Activated naive CD8-positive, alpha-beta T cell treated with anti-CD3 and anti-CD28 coated beads, Interleukin-2, amount 10 ng/mL, durations not matched to agents 7 days and 5 days (primary cell): Measurements from ENCODE around the gene VHLL. TPM values are rescaled to one million over a fixed set of nuclear protein-coding genes. Genes with fewer than 3 reads are reported as not detected.
"Not testable (repeated sequence)": the region's sequence is repeated elsewhere in the genome, so short reads cannot be mapped to it uniquely, and the experiment has no call there.

ENCODE experiments used
- ATAC-seq: fragments of 150-1000 bp; cut with Tn5 transposase; one replicate; pipeline ENCODE4 v1.10.0; 2021; ENCODE audit warnings: low read depth, moderate library complexity
- POLR2A ChIA-PET: fragments of 350-600 bp; sonication (Branson Sonifier 250); formaldehyde crosslinking; loops from one replicate; lab custom pipeline; 2021; ENCODE audit warnings: antibody characterized with exemption; lab: Charles Lee
- DNase-seq: peaks from one replicate; pipeline ENCODE4 v3.0.0; 2021
- H3K27ac Mint-ChIP-seq: one replicate; pipeline ENCODE4 v1.8.0; 2022; ENCODE audit warnings: mild to moderate bottlenecking, mixed read lengths
- H3K27me3 Mint-ChIP-seq: one replicate; pipeline ENCODE4 v1.8.0; 2022; ENCODE audit warnings: mild to moderate bottlenecking, moderate library complexity, mixed read lengths
- H3K36me3 Mint-ChIP-seq: one replicate; pipeline ENCODE4 v1.8.0; 2021; ENCODE audit warnings: mild to moderate bottlenecking, mixed read lengths
- H3K4me1 Mint-ChIP-seq: one replicate; pipeline ENCODE4 v1.8.0; 2021; ENCODE audit warnings: mixed read lengths
- H3K4me3 Mint-ChIP-seq: one replicate; pipeline ENCODE4 v1.8.0; 2022; ENCODE audit warnings: mild to moderate bottlenecking, moderate library complexity, mixed read lengths
- H3K9me3 Mint-ChIP-seq: one replicate; pipeline ENCODE4 v1.8.0; 2021; ENCODE audit warnings: mixed read lengths
- total RNA-seq, 2 experiments: library from RNA; stranded (reverse); gene quantifications; one replicate each; pipeline ENCODE4 v1.2.3, GENCODE V29; 2021

The VHLL gene
- not detected for total RNA-seq

GRCh38 chr1:156298852-156299357 is at the start of gene VHLL:
Gene VHLL, minus strand, starts transcription at chr1:156299307. Its CDS starts 118 bp downstream, at chr1:156299189.
- Mint-ChIP-seq H3K9me3 (no peaks in the 10 kb centered on the region), H3K27ac (no peak within 1 kb of the TSS), H3K4me1 (peaks cover 10% of the 10 kb centered on the region), H3K4me3 (no peak within 1 kb of the TSS), H3K36me3 (no peaks in the 10 kb centered on the region), H3K27me3 (no peaks in the 10 kb centered on the region)
- no peak for DNase-seq
- ATAC-seq = no peak
- POLR2A ChIA-PET = no interaction called here

DNA sequence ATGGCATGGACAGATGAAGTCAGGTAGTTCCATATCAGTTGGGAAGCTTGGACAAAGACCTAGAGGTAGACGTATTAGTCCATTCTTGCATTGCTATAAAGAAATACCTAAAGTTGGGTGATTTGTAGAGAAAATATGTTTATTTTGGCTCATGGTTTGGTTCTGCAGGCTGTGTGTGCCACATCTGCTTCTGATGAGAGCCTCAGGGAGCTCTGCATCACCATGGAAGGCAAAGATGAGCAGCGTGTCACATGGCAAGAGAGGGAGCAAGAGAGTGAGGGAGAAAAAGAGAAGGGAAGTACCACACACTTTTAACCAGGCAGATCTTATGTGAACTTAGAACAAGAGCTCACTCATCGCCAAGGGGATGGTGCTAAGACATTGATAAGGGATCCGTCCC is 48.2 kb upstream of the VHLL start:
- no peak overlapping the region for H3K4me3 Mint-ChIP-seq
- POLR2A ChIA-PET = interaction anchor here (0.6 kb wide), 3 partner anchors 10 to 174 kb away, joined by 3 to 5 read pairs (median 5); partner anchors contain the start of gene CCT3
- H3K27me3 Mint-ChIP-seq = peaks cover 36% of the 10 kb centered on the region
- DNase-seq (no peak), ATAC-seq (no peak)
- H3K27ac Mint-ChIP-seq = no peak overlapping the region
- peaks cover 3% of the 10 kb centered on the region for H3K4me1 Mint-ChIP-seq
- no peaks in the 10 kb centered on the region for H3K9me3 Mint-ChIP-seq
- H3K36me3 Mint-ChIP-seq = no peaks in the 10 kb centered on the region

DNA sequence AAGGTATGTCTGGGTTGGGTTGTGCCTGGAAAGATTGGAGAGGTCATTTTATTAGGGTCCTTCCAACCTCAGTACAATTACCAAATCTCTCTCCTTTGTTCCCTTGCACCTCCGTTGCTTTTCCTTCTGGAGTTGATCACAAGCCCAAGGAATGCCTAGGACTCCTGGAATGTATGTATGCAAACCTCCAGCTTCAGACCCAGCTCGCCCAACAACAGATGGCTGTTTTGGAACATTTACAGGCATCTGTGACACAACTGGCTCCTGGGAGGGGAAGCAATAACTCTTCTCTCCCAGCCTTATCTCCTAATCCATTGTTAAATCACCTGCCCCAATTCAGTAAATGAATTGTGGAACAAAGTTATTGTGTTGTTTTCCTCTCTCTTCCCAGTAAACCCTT is 47.5 kb upstream of the VHLL start:
- POLR2A ChIA-PET = interaction anchor here (0.6 kb wide), 1 partner anchor 9 kb away, joined by 3 read pairs; the partner anchor contains the start of gene CCT3
- ATAC-seq (no peak), DNase-seq (no peak)
- no peaks in the 10 kb centered on the region for H3K9me3 Mint-ChIP-seq
- peaks cover 36% of the 10 kb centered on the region for H3K27me3 Mint-ChIP-seq
- no peak overlapping the region for H3K4me3 Mint-ChIP-seq
- H3K4me1 Mint-ChIP-seq = peaks cover 3% of the 10 kb centered on the region
- H3K36me3 Mint-ChIP-seq = no peaks in the 10 kb centered on the region
- H3K27ac Mint-ChIP-seq = no peak overlapping the region

DNA sequence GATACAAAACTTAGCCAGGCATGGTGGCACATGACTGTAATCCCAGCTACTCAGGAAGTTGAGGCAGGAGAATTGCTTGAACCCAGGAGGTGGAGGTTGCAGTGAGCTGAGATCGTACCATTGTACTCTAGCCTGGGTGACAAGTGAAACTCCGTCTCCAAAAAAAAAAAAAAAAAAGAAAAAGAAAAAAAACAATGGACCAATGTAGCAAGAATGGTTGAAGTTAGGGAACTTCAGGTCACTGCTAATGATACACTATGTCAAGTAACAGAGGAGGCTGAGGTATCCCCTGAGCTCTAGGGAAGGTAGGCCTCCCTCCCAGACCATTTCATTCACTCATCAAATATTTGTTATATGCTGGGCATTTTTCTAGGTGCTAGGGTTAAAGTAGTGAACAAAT is 46.9 kb upstream of the VHLL start:
- not testable (repeated sequence) for H3K27ac Mint-ChIP-seq, H3K4me1 Mint-ChIP-seq, ATAC-seq, H3K4me3 Mint-ChIP-seq, DNase-seq, H3K36me3 Mint-ChIP-seq, H3K9me3 Mint-ChIP-seq
- peaks cover 36% of the 10 kb centered on the region for H3K27me3 Mint-ChIP-seq
- POLR2A ChIA-PET = interaction anchor here (0.7 kb wide), 2 partner anchors 98 to 279 kb away, joined by 3 to 4 read pairs; no protein-coding TSS in a partner anchor

GRCh38 chr1:156344409-156344808 is 45.3 kb upstream of the VHLL start:
- ATAC-seq (no peak), DNase-seq (no peak)
- Mint-ChIP-seq H3K27ac (no peak overlapping the region), H3K27me3 (peaks cover 30% of the 10 kb centered on the region), H3K36me3 (no peaks in the 10 kb centered on the region), H3K4me3 (no peak overlapping the region), H3K9me3 (no peaks in the 10 kb centered on the region), H3K4me1 (no peaks in the 10 kb centered on the region)
- POLR2A ChIA-PET = no interaction called here

GRCh38 chr1:156342166-156342955 is 43.3 kb upstream of the VHLL start:
- H3K27ac Mint-ChIP-seq = no peak overlapping the region
- H3K9me3 Mint-ChIP-seq = no peaks in the 10 kb centered on the region
- peaks cover 6% of the 10 kb centered on the region for H3K4me1 Mint-ChIP-seq
- no peak overlapping the region for H3K4me3 Mint-ChIP-seq
- peaks cover 16% of the 10 kb centered on the region for H3K27me3 Mint-ChIP-seq
- no peak for ATAC-seq
- no peak for DNase-seq
- POLR2A ChIA-PET = no interaction called here
- H3K36me3 Mint-ChIP-seq = no peaks in the 10 kb centered on the region

- Mint-ChIP-seq H3K4me1 (peaks cover 29% of the 10 kb centered on the region), H3K4me3 (peak within 1 kb of the TSS; percentile 98), H3K36me3 (peaks cover 12% of the 10 kb centered on the region), H3K27me3 (no peaks in the 10 kb centered on the region), H3K9me3 (no peaks in the 10 kb centered on the region), H3K27ac (peak within 1 kb of the TSS; percentile 96)
- POLR2A ChIA-PET = interaction anchor here (1.0 to 1.6 kb wide), 2 partner anchors 8 to 43 kb away, joined by 3 to 4 read pairs; partner anchors contain the start of gene GLMP
- peak; percentile 93 for ATAC-seq
- peak; percentile 99 for DNase-seq
Observed at GRCh38 chr1:156338180-156338976, 39.3 kb upstream of the VHLL start, which contains the start of the genes CCT3 and TSACC. Gene CCT3, minus strand, starts transcription at chr1:156338292. Its CDS starts 108 bp downstream, at chr1:156338184. Gene TSACC, plus strand, starts transcription at chr1:156338526. Its CDS starts 1,232 bp downstream, at chr1:156339758.

GRCh38 chr1:156337888-156338179 is 38.7 kb upstream of the VHLL start:
- Mint-ChIP-seq H3K27ac (peak overlapping the region; percentile 96), H3K4me3 (peak overlapping the region; percentile 98), H3K36me3 (peaks cover 13% of the 10 kb centered on the region), H3K27me3 (no peaks in the 10 kb centered on the region), H3K9me3 (no peaks in the 10 kb centered on the region), H3K4me1 (peaks cover 29% of the 10 kb centered on the region)
- no peak for ATAC-seq
- POLR2A ChIA-PET = interaction anchor here (1.0 to 1.6 kb wide), 2 partner anchors 9 to 42 kb away, joined by 3 to 4 read pairs; partner anchors contain the start of gene GLMP
- no peak for DNase-seq

GRCh38 chr1:156337052-156337887 is 38.2 kb upstream of the VHLL start:
- Mint-ChIP-seq H3K4me1 (peaks cover 29% of the 10 kb centered on the region), H3K36me3 (peaks cover 15% of the 10 kb centered on the region), H3K27ac (peak overlapping the region; percentile 96), H3K4me3 (peak overlapping the region; percentile 98), H3K9me3 (no peaks in the 10 kb centered on the region), H3K27me3 (no peaks in the 10 kb centered on the region)
- POLR2A ChIA-PET = interaction anchor here (0.6 to 1.6 kb wide), 3 partner anchors 10 to 74 kb away, joined by 3 to 4 read pairs (median 4); partner anchors contain the start of gene GLMP
- no peak for ATAC-seq
- DNase-seq = no peak

DNA sequence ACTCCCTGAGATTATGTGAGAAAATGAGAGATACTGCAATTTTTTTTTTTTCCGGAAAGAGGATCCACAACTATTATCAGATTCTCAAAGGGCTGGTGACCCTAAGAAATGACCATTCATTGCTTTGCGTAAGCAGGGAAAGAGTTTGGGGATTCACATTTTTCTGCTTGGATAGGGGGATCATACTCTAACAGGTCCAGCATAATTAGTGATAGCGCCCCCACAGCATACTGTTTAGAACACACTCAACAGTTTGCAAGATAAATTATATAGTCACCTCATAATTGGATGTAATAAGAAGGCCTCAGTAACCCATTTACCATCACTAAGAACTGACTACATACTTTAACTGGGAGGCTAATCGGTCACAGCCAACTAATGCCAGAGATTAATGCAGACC is 37.1 kb upstream of the VHLL start:
- DNase-seq (no peak), ATAC-seq (no peak)
- POLR2A ChIA-PET = no interaction called here
- Mint-ChIP-seq H3K4me3 (peak overlapping the region; percentile 98), H3K27me3 (no peaks in the 10 kb centered on the region), H3K9me3 (no peaks in the 10 kb centered on the region), H3K27ac (peak overlapping the region; percentile 60), H3K4me1 (peaks cover 29% of the 10 kb centered on the region), H3K36me3 (peaks cover 17% of the 10 kb centered on the region)

DNA sequence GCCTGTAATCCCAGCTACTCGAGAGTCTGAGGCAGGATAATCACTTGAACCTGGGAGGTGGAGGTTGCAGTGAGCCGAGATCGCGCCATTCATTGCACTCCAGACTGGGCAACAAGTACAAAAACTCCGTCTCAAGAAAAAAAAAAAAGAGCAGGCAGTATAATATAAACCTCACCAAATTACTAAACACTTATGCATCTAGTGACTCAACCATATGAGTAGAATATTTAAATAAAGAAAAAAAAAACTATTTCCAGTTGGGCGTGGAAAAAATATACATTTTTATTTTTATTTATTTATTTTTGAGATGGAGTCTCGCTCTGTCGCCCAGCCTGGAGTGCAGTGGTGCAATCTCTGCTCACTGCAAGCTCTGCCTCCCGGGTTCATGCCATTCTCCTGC is 24.1 kb upstream of the VHLL start:
- H3K27me3 Mint-ChIP-seq, H3K4me1 Mint-ChIP-seq, ATAC-seq, POLR2A ChIA-PET, DNase-seq, H3K9me3 Mint-ChIP-seq, H3K27ac Mint-ChIP-seq, H3K4me3 Mint-ChIP-seq: not testable (repeated sequence)
- H3K36me3 Mint-ChIP-seq = peaks cover 17% of the 10 kb centered on the region

DNA sequence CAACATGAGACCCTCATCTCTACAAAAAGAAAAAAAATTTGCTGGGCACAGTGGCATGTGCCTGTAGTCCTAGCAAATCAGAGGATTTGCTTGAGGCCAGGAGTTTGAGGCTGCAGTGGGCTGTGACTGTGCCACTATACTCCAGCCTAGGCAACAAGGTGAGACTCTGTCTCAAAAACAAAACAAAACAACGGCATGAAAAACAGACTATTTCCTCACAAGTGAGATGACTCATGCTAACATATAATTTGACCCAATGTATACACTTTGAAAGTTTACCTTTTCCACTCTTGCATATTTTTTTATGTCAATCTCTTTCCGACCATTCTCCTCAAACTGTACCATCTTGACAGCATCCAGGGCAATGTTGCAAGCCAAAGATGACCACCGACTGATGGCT is 21.5 kb upstream of the VHLL start:
- Mint-ChIP-seq H3K4me1 (no peaks in the 10 kb centered on the region), H3K4me3 (no peak overlapping the region), H3K27ac (no peak overlapping the region), H3K9me3 (no peaks in the 10 kb centered on the region), H3K27me3 (no peaks in the 10 kb centered on the region), H3K36me3 (peaks cover 21% of the 10 kb centered on the region)
- POLR2A ChIA-PET = no interaction called here
- no peak for ATAC-seq
- DNase-seq = no peak
